Measurements from ENCODE around the gene MPP2.

DNA sequence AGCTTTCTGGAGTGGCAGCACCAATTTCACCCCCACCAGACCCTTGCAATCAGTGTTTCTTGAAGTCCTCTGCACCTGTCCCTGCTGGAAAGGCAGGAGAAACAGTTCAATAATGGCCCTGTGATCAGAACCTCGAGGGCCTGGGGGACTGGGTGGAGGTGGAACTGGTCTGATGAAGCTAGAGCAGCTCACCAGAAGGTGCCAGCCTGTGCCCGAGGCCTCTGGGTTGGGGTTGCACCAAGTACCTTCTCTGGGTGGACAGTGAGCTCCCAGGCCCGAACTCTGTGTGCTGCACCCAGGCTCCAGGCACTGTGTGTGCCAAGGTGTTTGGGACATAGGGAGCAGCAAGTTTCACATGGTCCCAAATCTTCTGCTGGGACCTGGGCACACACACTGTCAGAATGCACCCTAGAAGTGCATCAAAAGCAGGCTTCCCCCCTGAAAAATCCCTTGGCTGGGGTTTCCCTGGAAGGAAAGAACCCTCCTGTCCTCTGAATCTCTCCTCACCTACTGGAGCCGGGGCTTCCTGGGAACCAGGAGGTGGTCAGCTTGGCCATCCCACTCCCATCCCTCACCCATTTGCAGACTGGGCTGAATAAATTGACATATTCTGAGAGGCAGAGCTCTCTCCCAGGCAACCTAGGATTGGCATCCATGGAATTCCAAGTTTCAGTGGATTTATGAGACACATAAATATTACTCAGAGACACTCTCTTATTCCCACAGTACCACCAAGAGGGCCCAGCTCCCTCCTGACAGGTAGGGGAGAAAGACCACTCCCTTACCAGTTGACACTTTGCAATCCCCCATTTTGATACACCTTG lies 43.0 kb downstream of the MPP2 start:
- no peak for TF ChIP-seq EGR1 (IDR thresholded peaks at IDR 0.05)
- TF ChIP-seq RAD21 (IDR thresholded peaks at IDR 0.05; ENCODE audit: low read depth) = no peak
- TF ChIP-seq CEBPB (IDR thresholded peaks at IDR 0.05) = no peak
- TF ChIP-seq, protein P1, sequence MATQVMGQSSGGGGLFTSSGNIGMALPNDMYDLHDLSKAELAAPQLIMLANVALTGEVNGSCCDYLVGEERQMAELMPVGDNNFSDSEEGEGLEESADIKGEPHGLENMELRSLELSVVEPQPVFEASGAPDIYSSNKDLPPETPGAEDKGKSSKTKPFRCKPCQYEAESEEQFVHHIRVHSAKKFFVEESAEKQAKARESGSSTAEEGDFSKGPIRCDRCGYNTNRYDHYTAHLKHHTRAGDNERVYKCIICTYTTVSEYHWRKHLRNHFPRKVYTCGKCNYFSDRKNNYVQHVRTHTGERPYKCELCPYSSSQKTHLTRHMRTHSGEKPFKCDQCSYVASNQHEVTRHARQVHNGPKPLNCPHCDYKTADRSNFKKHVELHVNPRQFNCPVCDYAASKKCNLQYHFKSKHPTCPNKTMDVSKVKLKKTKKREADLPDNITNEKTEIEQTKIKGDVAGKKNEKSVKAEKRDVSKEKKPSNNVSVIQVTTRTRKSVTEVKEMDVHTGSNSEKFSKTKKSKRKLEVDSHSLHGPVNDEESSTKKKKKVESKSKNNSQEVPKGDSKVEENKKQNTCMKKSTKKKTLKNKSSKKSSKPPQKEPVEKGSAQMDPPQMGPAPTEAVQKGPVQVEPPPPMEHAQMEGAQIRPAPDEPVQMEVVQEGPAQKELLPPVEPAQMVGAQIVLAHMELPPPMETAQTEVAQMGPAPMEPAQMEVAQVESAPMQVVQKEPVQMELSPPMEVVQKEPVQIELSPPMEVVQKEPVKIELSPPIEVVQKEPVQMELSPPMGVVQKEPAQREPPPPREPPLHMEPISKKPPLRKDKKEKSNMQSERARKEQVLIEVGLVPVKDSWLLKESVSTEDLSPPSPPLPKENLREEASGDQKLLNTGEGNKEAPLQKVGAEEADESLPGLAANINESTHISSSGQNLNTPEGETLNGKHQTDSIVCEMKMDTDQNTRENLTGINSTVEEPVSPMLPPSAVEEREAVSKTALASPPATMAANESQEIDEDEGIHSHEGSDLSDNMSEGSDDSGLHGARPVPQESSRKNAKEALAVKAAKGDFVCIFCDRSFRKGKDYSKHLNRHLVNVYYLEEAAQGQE (IDR thresholded peaks at IDR 0.05; ENCODE audit: low read depth) = no peak
- no peak for TF ChIP-seq FOXM1 (IDR thresholded peaks at IDR 0.05; ENCODE audit: borderline replicate concordance, low read depth)
